Measurements from ENCODE around the gene LYST. TPM values are rescaled to one million over a fixed set of nuclear protein-coding genes. Genes with fewer than 3 reads are reported as not detected.
"Not testable (repeated sequence)": the region's sequence is repeated elsewhere in the genome, so short reads cannot be mapped to it uniquely, and the experiment has no call there.

Gene LYST, protein sequence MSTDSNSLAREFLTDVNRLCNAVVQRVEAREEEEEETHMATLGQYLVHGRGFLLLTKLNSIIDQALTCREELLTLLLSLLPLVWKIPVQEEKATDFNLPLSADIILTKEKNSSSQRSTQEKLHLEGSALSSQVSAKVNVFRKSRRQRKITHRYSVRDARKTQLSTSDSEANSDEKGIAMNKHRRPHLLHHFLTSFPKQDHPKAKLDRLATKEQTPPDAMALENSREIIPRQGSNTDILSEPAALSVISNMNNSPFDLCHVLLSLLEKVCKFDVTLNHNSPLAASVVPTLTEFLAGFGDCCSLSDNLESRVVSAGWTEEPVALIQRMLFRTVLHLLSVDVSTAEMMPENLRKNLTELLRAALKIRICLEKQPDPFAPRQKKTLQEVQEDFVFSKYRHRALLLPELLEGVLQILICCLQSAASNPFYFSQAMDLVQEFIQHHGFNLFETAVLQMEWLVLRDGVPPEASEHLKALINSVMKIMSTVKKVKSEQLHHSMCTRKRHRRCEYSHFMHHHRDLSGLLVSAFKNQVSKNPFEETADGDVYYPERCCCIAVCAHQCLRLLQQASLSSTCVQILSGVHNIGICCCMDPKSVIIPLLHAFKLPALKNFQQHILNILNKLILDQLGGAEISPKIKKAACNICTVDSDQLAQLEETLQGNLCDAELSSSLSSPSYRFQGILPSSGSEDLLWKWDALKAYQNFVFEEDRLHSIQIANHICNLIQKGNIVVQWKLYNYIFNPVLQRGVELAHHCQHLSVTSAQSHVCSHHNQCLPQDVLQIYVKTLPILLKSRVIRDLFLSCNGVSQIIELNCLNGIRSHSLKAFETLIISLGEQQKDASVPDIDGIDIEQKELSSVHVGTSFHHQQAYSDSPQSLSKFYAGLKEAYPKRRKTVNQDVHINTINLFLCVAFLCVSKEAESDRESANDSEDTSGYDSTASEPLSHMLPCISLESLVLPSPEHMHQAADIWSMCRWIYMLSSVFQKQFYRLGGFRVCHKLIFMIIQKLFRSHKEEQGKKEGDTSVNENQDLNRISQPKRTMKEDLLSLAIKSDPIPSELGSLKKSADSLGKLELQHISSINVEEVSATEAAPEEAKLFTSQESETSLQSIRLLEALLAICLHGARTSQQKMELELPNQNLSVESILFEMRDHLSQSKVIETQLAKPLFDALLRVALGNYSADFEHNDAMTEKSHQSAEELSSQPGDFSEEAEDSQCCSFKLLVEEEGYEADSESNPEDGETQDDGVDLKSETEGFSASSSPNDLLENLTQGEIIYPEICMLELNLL (N-terminal part only)
- total RNA-seq: 10 to 100 TPM; 33.5 to 73.0 TPM

DNA sequence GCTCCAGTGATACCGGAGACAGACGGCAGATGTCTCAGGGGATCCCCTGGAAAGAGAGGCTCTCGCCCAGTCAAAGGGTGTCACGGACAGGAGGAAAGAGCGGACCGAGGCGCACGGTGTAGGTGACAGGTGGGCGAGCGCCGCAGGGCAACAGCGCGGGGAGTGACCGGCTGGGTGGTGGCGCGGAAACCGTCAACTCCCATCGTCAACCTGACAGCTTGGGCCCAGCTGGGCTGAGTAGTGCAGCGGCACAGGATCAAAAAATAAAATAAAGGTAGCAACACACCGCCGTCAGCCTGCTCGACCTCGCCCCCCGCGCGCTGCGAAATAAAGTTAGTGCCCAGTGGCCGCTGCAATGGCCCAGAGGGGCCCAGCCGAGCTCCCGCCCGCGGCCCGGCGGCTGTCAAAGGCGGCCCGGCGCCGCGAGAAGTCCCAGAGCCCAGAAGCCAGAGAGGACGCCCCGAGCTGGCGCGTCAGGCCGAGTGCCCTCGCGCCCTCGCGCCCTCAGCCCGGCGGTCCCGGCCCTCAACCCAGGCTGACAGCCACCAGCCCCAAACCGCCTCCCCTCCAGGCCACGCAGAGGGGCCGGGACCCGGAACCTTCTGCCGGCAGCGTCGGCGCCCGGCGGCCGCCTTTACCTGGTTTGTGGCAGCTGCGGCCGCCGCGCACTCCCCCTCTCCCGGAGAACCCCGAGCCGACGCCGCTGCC lies at the start of gene LYST:
LYST (minus strand) TSS at position 702 of the 708 bp plus-strand sequence. CDS start 36,489 bp downstream, outside the sequence.
- Mint-ChIP-seq H3K27ac (peak within 1 kb of the TSS; percentile 97 to 99), H3K36me3 (peaks cover 12 to 25% of the 10 kb centered on the region in 2 donors), H3K9me3 (no peaks in the 10 kb centered on the region)
- DNase-seq (ENCODE audit: low spot score in 2 of 2) (peak in 1 of 2 donors; percentile 62), ATAC-seq (peak; percentile 58)

DNA sequence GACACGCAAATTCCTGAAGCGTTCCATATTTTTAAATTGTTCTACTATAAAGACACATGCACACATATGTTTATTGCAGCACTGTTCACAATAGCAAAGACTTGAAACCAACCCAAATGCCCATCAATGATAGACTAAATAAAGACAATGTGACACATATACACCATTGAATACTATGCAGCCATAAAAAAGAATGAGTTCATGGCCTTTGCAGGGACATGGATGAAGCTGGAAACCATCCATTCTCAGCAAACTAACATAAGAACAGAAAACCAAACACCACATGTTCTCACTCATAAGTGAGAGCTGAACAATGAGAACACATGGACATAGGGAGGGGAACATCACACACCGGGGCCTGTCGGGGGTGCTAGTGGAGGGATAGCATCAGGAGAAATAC lies 48.8 kb upstream of the LYST start:
- H3K9me3 Mint-ChIP-seq; DNase-seq (ENCODE audit: low spot score in 2 of 2); H3K27ac Mint-ChIP-seq; ATAC-seq; H3K36me3 Mint-ChIP-seq: not testable (repeated sequence)

DNA sequence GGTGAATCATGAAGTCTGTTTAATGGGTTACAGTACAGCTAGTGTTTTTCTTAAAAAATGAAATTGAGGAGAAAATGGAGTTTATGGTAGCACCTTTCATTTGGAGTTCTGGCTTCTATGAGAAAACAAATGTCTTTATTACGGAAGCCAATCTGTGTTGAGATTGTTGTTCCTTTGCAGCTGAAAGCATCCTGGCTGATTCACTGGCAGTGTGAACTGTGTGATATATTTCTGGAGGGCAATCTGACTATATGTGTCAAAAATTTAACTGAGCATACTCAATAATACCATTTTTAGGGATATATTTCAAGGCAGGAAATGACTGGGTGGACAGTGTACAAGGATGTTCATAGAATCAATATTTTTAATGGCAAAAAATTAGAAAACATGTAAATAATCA lies 46.6 kb upstream of the LYST start:
- no peak for DNase-seq (ENCODE audit: low spot score in 2 of 2)
- no peak for ATAC-seq
- no peaks in the 10 kb centered on the region for H3K36me3 Mint-ChIP-seq
- H3K27ac Mint-ChIP-seq: no peak overlapping the region
- H3K9me3 Mint-ChIP-seq: peaks cover 0 to 4% of the 10 kb centered on the region in 2 donors

DNA sequence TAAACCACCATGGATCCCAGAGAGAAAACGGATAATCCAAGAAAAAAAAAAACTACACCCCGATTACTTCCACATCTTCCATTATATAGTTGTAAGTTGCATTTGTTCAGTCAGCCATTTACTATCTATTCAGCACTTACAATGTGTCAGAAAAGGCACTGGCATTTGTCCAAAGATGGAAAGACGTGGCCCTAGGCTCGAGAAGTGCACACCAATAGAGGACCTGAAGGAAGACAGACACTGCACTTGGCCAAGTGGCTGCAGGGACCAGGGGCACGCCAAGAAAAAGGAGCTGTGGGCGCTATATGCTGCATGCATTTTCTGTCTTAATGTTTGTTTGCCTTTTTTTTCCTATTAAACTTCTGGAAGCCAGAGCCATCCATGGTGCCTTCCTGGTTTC lies 45.2 kb upstream of the LYST start:
- no peak for ATAC-seq
- Mint-ChIP-seq H3K27ac (no peak overlapping the region), H3K9me3 (peaks cover 0 to 4% of the 10 kb centered on the region in 2 donors), H3K36me3 (no peaks in the 10 kb centered on the region)
- no peak for DNase-seq (ENCODE audit: low spot score in 2 of 2)

DNA sequence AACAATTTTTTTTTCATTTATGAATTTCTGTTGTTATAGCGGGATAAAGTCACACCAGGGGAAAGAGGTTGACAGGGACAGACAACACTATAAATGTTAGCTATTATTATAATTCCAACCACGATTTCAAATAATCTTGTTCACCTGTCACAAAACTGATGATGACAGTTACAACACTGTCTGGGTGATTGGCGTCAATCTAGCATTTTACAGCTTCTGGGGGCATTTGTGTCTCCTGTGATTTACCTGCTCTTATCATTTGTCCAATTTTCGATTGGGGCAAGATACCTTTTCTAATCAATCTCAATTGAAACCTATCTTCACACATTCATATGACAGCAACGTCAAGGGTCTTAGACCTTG lies 44.6 kb upstream of the LYST start:
- H3K36me3 Mint-ChIP-seq: no peaks in the 10 kb centered on the region
- DNase-seq (ENCODE audit: low spot score in 2 of 2) (no peak), ATAC-seq (no peak)
- no peak overlapping the region for H3K27ac Mint-ChIP-seq
- H3K9me3 Mint-ChIP-seq: peaks cover 0 to 4% of the 10 kb centered on the region in 2 donors

DNA sequence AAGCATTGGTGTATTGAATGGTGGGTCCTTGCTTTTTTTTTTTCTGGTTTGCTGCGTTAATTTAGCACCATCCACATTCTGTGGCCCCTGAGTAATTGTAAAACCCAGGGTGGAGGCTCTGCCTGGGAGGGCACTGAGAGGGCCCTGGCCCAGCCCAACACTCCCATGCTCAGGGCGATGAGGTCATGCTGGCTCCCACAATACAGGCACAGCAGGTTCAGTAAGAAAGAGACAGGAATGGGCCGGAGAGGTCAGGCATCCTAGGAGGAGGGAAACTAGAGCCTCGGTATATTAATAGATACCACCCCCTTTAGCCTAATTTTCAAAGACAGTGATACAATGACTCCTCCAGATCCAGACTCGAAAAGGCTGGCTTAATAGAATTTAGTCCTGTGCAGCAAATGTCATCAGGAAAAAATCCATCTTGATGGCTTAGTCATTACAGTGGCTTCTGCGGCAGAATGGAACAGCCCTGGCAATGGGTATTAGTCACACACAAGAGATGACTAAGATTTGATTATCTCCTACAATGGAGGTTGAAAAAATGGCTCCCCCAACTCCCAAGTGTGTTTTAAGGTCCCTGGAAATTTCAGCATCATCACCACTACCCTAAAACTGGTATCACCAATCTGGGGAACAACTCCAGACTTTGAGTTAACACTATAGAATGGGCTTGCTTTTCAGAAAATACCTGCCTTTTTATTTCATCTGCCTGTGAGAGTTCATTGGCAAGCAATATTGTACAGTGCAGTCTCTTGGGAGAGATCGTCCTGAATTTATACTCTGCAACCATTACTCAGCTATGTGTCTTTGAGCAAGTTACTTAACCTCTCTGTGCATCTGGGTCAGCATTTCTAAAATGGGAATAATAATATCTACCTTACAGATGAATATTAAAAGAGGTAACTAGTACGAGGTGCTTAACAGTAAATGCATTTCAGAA lies 43.9 kb upstream of the LYST start:
- H3K27ac Mint-ChIP-seq: peak overlapping the region; percentile 70 to 80
- peak in 1 of 2 donors; percentile 52 for DNase-seq (ENCODE audit: low spot score in 2 of 2)

DNA sequence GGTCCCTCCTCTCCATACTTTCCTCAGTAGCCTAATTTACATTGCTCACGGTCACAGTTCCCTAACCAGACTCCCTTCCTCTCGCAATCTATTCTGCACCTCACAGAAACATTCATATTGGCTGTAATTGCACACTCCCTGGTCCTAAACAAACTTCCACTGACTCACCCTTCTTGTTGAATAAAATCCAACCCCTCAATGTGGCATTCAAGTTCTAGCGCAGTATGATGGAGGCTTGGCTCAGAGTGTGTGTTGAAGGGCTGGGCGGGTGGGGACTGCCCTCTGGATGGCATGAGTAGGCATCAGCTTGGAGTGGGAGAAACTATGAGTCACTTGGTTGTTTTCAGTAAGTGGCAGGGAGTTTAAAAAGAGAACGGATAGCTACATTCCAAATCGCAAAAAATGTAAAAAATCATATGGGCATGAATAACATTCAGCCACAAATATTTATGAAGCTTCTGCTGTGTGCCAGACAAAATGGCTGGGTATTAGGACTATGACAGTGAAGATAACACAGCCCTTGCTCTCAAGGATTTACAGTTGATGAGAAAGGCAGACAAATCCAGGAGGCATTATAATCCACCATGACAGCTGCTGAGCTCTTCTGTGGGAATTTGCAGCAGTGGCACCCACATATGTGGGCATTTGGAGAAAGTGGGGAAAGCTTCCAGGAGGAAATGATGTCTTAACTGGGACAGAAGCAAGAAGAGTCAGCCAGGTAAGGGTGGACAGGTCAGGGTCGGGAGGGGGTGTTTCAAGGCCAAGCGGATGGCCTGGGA lies 42.2 kb upstream of the LYST start:
- ATAC-seq: peak in 1 of 2 donors; percentile 14

More for the DNA sequence above, 43.9 kb upstream of the LYST start:
- Mint-ChIP-seq H3K9me3 (peaks cover 0 to 2% of the 10 kb centered on the region in 2 donors), H3K36me3 (no peaks in the 10 kb centered on the region)
- ATAC-seq: peak; percentile 95 to 96

DNA sequence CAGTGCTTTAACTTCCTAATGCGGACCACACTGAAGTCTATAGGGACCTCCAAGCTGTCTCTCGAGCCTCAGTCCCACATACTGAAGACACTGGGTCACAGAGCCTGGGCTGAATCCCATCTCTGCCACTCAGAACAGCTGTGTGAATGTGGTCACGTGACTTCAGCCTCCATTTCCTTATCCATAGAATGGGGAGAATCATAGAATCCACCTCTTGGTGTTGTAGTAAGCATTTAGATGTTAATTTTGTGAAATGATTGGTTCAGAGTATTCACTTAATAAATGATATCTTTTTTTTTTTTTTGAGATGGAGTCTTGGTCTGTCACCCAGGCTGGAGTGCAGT lies 41.2 kb upstream of the LYST start:
- Mint-ChIP-seq H3K27ac (no peak overlapping the region), H3K36me3 (no peaks in the 10 kb centered on the region), H3K9me3 (no peaks in the 10 kb centered on the region)
- ATAC-seq (no peak), DNase-seq (ENCODE audit: low spot score in 2 of 2) (no peak)

More for the DNA sequence above, 42.2 kb upstream of the LYST start:
- H3K27ac Mint-ChIP-seq: peak overlapping the region in 1 of 2 donors; percentile 57
- H3K9me3 Mint-ChIP-seq: no peaks in the 10 kb centered on the region
- DNase-seq (ENCODE audit: low spot score in 2 of 2): no peak
- no peaks in the 10 kb centered on the region for H3K36me3 Mint-ChIP-seq

DNA sequence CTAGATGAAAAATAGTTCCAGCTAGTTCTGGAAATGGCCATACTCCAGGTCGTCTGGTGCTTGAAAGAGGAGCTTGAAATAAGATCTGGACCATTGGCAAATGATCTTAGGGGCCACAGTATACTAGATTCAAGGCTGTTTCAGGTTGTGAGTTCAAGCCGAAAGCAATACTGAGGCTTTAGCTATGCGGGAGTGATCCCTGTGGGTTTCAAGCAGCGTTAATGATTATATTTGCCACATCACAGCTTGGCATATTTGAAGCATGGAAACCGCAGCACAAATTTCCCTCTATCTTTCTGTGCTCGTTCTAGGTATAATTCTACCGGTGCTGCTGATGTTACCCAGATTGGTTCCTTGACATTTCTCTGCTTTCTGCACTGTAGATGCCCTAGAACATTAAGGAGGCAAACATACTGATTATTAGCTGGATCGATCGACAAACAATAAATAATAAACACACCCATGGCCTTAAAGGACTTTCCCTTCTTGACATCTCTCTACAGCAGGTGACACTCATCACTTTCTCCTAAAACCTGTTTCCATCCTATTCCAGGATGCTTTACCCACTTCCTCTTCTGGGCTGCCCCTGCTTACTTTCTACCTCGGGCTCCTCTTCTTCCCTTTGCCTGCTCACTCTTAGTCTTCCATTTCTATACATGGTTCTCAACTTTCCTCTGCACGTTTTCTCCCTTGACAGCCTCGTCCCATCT lies 40.6 kb upstream of the LYST start:
- no peaks in the 10 kb centered on the region for H3K9me3 Mint-ChIP-seq
- DNase-seq (ENCODE audit: low spot score in 2 of 2) (no peak), ATAC-seq (no peak)
- H3K27ac Mint-ChIP-seq: no peak overlapping the region
- H3K36me3 Mint-ChIP-seq: no peaks in the 10 kb centered on the region

DNA sequence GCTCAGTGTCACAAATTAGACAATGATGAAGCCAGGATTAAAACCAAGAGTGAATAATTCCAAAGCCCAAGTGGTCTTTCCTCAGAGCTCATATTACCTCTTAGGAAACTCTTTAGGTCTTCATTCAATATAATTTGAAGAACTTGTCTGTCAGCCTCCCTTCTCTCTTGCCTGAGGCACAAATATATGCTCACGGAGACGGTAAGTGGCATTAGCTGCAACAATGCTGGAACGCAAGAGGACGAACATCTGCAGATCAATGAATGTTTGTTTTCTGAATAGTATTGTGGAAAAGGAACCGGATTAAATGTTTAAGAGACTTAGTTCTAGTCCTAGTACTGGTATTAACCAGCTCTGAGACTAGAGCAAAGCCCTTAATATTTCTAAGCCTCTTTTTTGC lies 39.7 kb upstream of the LYST start:
- no peaks in the 10 kb centered on the region for H3K36me3 Mint-ChIP-seq
- H3K27ac Mint-ChIP-seq: no peak overlapping the region
- ATAC-seq (no peak), DNase-seq (ENCODE audit: low spot score in 2 of 2) (no peak)
- no peaks in the 10 kb centered on the region for H3K9me3 Mint-ChIP-seq

DNA sequence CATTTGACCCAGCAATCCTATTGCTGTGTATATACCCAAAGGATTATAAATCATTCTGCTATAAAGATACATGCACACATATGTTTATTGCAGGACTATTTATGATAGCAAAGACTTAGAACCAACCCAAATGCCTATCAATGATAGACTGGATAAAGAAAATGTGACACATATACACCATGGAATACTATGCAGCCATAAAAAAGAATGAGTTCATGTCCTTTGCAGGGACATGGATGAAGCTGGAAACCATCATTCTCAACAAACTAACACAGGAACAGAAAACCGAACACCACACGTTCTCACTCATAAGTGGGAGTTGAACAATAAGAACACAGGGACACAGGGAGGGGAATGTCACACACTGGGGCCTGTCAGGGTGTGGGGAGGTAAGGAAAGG lies 37.1 kb upstream of the LYST start:
- not testable (repeated sequence) for H3K36me3 Mint-ChIP-seq; ATAC-seq; H3K27ac Mint-ChIP-seq; H3K9me3 Mint-ChIP-seq; DNase-seq (ENCODE audit: low spot score in 2 of 2)

DNA sequence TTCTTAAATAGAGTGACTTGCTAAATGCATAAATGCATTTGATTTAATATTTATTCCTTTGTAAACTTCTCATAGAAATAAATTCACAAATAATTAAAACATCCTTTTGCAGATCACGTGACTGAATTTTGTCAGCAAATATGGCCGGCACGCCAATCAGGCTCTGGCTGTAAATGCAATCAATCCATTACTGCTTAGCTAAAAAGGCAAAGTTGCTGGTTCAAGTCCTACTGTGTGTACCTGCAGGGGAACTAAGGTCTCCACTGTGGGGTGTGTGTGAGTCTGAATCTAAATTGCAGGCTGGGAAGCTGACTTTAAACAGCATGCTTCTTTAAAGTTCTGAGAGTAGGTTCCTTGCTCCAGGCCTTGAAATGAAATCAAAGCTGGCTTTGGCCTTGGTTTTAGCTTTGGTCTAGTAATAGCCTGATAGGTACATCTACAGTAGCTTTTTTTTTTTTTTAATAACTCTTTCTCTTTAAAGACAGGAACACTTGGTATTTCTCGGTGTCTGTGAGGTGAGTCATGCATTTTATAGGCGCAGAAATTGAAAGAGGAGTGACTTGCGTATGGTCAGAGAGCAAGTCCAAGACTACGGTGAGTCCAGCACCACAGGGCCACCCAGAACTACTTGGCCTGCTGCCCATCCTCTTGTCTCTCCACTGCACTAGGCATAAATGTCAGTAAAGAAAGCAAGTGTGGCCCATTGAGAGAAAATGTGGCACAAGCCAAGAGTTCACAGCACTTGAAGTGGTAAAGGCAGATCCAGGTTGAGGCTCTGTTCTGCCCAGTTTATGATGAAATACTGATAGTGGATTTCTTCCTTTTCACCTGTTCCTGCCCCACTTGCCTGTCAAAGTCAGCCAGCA lies 36.2 kb upstream of the LYST start:
- H3K36me3 Mint-ChIP-seq: no peaks in the 10 kb centered on the region
- DNase-seq (ENCODE audit: low spot score in 2 of 2): no peak
- no peak for ATAC-seq
- no peaks in the 10 kb centered on the region for H3K9me3 Mint-ChIP-seq
- no peak overlapping the region for H3K27ac Mint-ChIP-seq

DNA sequence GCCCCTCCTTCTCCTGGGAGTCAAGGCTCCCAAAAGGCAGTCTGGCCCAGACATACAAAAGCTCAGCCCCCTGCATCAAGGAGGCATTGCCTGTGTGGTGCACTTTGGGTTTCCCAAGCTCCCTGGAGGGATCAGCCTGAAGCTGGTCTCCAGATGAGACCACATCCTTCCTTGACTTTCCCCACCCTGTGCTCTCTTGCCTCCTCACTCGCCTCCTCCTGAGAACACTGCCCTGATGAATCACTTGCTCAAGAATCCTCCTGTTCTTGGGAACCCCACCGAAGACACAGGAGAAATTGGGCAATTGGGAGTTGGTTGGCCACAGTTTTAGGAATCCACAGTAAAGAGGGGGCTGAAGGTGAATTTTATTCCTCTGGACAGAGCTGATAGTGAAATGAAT lies 34.8 kb upstream of the LYST start:
- H3K36me3 Mint-ChIP-seq: no peaks in the 10 kb centered on the region
- ATAC-seq: no peak
- no peaks in the 10 kb centered on the region for H3K9me3 Mint-ChIP-seq

More for the DNA sequence above, 34.8 kb upstream of the LYST start:
- no peak for DNase-seq (ENCODE audit: low spot score in 2 of 2)
- no peak overlapping the region for H3K27ac Mint-ChIP-seq

All from activated naive CD4-positive, alpha-beta T cell treated with anti-CD3 and anti-CD28 coated beads, Interleukin-2, amount 50 U/mL, for 72 hours (primary cell).